A673 (cell line): ENCODE results near the gene ITGB8. TPM values are rescaled to one million over a fixed set of nuclear protein-coding genes. Genes with fewer than 3 reads are reported as not detected.
A peak's percentile ranks its signal among the peaks of the same experiment; 100 is the strongest.

Source experiments
- BruUV-seq: library from RNA; stranded (reverse); fragments of 400-500 nt; replicated peaks from 2 replicates; lab custom pipeline; 2021; lab: Mats Ljungman, UMichigan
- CTCF ChIA-PET: fragments of 300-600 bp; sonication (Branson Sonifier 250); formaldehyde crosslinking; loops from one replicate; lab custom pipeline; 2022; ENCODE audit warnings: antibody characterized with exemption; lab: Charles Lee
- POLR2A ChIA-PET: fragments of 300-600 bp; sonication (Branson Sonifier 250); formaldehyde crosslinking; loops from one replicate; lab custom pipeline; 2022; ENCODE audit warnings: antibody characterized with exemption; ENCODE audit not compliant: low non-redundant PET; lab: Charles Lee
- DNase-seq: peaks from one replicate; pipeline ENCODE4 v3.0.0-alpha.2; 2015; ENCODE audit warnings: low spot score
- H3K27ac ChIP-seq: fragments of 200-600 bp; sonication (generic); 2 replicates; pipeline ENCODE4 v1.5.1; 2016; ENCODE audit warnings: mixed run types, low read depth, mild to moderate bottlenecking, mixed read lengths, antibody characterized with exemption, low read length; ENCODE audit not compliant: poor library complexity, severe bottlenecking
- H3K27me3 ChIP-seq: fragments of 200-600 bp; sonication (generic); replicated peaks from 2 replicates; pipeline ENCODE4 v1.6.1; 2017; ENCODE audit warnings: mixed run types, low read depth, mild to moderate bottlenecking, mixed read lengths, antibody characterized with exemption, low read length; ENCODE audit not compliant: insufficient read depth, poor library complexity
- H3K36me3 ChIP-seq: fragments of 200-600 bp; sonication (generic); 2 replicates; pipeline ENCODE4 v1.6.1; 2016; ENCODE audit warnings: mixed run types, mild to moderate bottlenecking, mixed read lengths, antibody characterized with exemption, low read length; ENCODE audit not compliant: insufficient read depth, poor library complexity, severe bottlenecking
- H3K4me1 ChIP-seq: fragments of 200-600 bp; sonication (generic); 2 replicates; pipeline ENCODE4 v1.6.1; 2017; ENCODE audit warnings: mixed run types, mild to moderate bottlenecking, mixed read lengths, antibody characterized with exemption, low read length; ENCODE audit not compliant: insufficient read depth, poor library complexity, severe bottlenecking
- H3K4me3 ChIP-seq: fragments of 200-600 bp; sonication (generic); 2 replicates; pipeline ENCODE4 v1.5.1; 2016; ENCODE audit warnings: low read depth, mixed run types, mild to moderate bottlenecking, mixed read lengths, low read length; ENCODE audit not compliant: poor library complexity, severe bottlenecking
- H3K9me3 ChIP-seq: fragments of 200-600 bp; sonication (generic); 2 replicates; pipeline ENCODE4 v1.6.1; 2016; ENCODE audit warnings: mixed run types, low read depth, mild to moderate bottlenecking, mixed read lengths, antibody characterized with exemption, low read length; ENCODE audit not compliant: poor library complexity, severe bottlenecking
- CTCF ChIP-seq: fragments of 300-800, 200-600 bp; sonication (generic); conservative IDR thresholded peaks from 2 replicates; pipeline ENCODE4 v1.5.1; 2017; ENCODE audit warnings: low read depth, mild to moderate bottlenecking, antibody characterized with exemption, low read length, moderate library complexity, mixed read lengths
- EZH2 ChIP-seq: fragments of 200-600 bp; sonication (generic); IDR thresholded peaks from 2 replicates; pipeline ENCODE4 v1.6.1; 2017; ENCODE audit warnings: borderline replicate concordance, low read depth, mild to moderate bottlenecking, mixed read lengths, antibody characterized with exemption, low read length; ENCODE audit not compliant: poor library complexity, severe bottlenecking
- intact Hi-C: fragments of 100-400 bp; cut with micrococcal nuclease; formaldehyde crosslinking; loops from one replicate; pipeline ENCODE4 v1.10.0; 2022; ENCODE audit not compliant: unreplicated experiment
- total RNA-seq: library from RNA; stranded (reverse); gene quantifications from 2 replicates; pipeline ENCODE4 v1.2.3, GENCODE V29; 2021

The ITGB8 gene
- total RNA-seq, 1 experiment from 2014 or later, result 1.3 TPM

- TF ChIP-seq CTCF, result no peak
- no peak overlapping the region for H3K4me3 ChIP-seq
- ChIA-PET CTCF (no interaction called here), POLR2A (interaction anchor here (0.5 kb wide), 1 partner anchor 58 kb away, joined by 6 read pairs; no protein-coding TSS in a partner anchor)
- intact Hi-C loops, result no loop called here
- BruUV-seq, result no TSS peak
- peak; percentile 19 for DNase-seq
- no peaks in the 10 kb centered on the region for H3K9me3 ChIP-seq
- H3K27me3 ChIP-seq, result no peaks in the 10 kb centered on the region
- H3K36me3 ChIP-seq, result no peaks in the 10 kb centered on the region
- peaks cover 3% of the 10 kb centered on the region for H3K4me1 ChIP-seq
- H3K27ac ChIP-seq, result no peak overlapping the region
These were observed 19.8 kb downstream of the ITGB8 start for GRCh38 chr7:20350518-20350951.

DNA sequence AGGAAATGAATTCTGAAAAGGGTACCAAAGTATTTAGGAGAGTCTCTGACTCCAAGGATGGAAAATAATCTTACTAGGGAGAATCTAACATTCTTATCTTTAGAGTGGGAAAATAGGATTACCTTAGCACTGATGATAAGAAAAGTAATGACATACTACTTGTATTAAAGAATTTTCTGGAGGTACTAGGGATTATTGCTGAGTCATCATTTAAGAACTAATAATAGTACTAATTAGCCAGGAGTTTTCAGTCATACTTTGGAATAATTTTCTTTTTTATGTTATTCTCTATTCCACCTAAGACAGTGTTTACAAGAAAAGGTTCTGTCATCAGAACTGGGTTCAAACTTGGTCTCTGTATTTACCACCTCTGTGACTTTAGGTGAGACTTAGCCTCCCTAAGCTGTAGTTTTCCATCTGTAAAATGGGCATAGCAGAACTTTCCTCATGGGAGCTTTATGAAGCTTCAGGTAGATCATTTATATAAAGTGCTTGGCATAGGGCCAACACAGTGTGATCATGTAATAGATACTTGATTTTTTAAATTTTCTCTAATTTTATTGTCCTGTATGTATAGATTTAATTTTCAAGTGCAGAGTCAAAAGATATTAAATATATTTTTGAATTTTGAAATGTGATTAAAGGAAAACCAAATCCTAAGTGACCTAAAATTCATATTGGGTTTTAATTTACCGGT, 20.4 kb downstream of the ITGB8 start:
- H3K4me3 ChIP-seq, result no peak overlapping the region
- H3K27me3 ChIP-seq, result no peaks in the 10 kb centered on the region
- DNase-seq, result no peak
- H3K4me1 ChIP-seq, result peaks cover 3% of the 10 kb centered on the region
- CTCF ChIA-PET, result no interaction called here
- H3K36me3 ChIP-seq, result no peaks in the 10 kb centered on the region
- no peak for TF ChIP-seq EZH2
- TF ChIP-seq CTCF, result no peak
- no TSS peak for BruUV-seq
- intact Hi-C loops, result no loop called here
- no peaks in the 10 kb centered on the region for H3K9me3 ChIP-seq
- H3K27ac ChIP-seq, result no peak overlapping the region
- POLR2A ChIA-PET, result no interaction called here

DNA sequence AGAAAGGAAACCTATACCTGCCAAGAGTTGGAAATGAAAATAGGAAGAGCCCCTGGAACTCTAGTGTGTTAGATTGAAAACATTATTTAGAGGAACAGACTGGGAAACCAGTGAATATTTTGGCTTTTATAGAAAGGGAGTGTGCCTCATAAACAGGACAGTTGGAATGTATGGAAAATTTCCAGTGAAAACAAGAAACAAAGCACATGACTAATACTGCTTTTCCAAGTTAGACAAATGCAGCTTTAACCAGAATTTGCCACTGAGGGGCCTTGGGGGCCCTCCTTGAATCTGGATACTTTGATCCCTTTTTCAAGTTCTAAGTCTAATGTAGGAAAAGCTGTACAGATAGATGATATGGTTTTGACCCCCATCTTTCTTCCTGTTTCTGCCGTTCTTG, 21.2 kb downstream of the ITGB8 start:
- POLR2A ChIA-PET, result no interaction called here
- no peak for DNase-seq
- H3K4me3 ChIP-seq, result no peak overlapping the region
- no peak overlapping the region for H3K27ac ChIP-seq
- H3K9me3 ChIP-seq, result no peaks in the 10 kb centered on the region
- no TSS peak for BruUV-seq
- TF ChIP-seq CTCF, result no peak
- no peak for TF ChIP-seq EZH2
- peaks cover 3% of the 10 kb centered on the region for H3K4me1 ChIP-seq
- CTCF ChIA-PET, result no interaction called here
- intact Hi-C loops, result no loop called here
- H3K36me3 ChIP-seq, result no peaks in the 10 kb centered on the region
- H3K27me3 ChIP-seq, result no peaks in the 10 kb centered on the region
